ENCODE results near the gene TBX1. TPM values are rescaled to one million over a fixed set of nuclear protein-coding genes. Genes with fewer than 3 reads are reported as not detected.
A peak's percentile ranks its signal among the peaks of the same experiment; 100 is the strongest.

TBX1 gene
- total and polyA plus RNA-seq, 2 of the 13 experiments (the other 11 are each of a cell fraction or from before 2014, with no cell fraction given), result not detected

- TF ChIP-seq PATZ1 (CRISPR knock-in tag; IDR thresholded peaks at IDR 0.05), result no peak
Measured at GRCh38 chr22:19800761-19801244, 40.2 kb downstream of the TBX1 start (continued).

- POLR2A ChIA-PET, result no interaction called here
- CTCF ChIA-PET (ENCODE audit: low intra/inter-chr PET ratio, low total read pairs), result interaction anchor here (1.7 to 2.1 kb wide), 2 partner anchors 71 to 109 kb away, joined by 7 to 12 read pairs; no protein-coding TSS in a partner anchor
- no peak overlapping the region for H2AFZ ChIP-seq (ENCODE audit: low read length)
- no peak for FAIRE-seq
- H3K9ac ChIP-seq (ENCODE audit: insufficient read depth, low read depth, low read length), result no peak overlapping the region
- BruUV-seq (replicated peaks), result no TSS peak
- no peaks in the 10 kb centered on the region for H3K79me2 ChIP-seq (ENCODE audit: insufficient read depth, low read length)
- H3K4me3 ChIP-seq (replicated peaks in 1 of 3; ENCODE audit: insufficient read depth in 1 of 3, low read depth in 2 of 3, low read length in 3 of 3), result no peak overlapping the region
- no peaks in the 10 kb centered on the region for H3K9me3 ChIP-seq (ENCODE audit: low read length)
- peak; percentile 12; the same call in 2 of the 3 replicates for ATAC-seq
- H3K4me1 ChIP-seq (ENCODE audit: insufficient read depth, low read length), result no peaks in the 10 kb centered on the region
- no peak overlapping the region for H3K4me2 ChIP-seq (ENCODE audit: low read depth, low read length)
- no peaks in the 10 kb centered on the region for H3K27me3 ChIP-seq (ENCODE audit: control insufficient read depth in 1 of 2, insufficient read depth in 2 of 2, low read length in 2 of 2)
- intact Hi-C loops (cut with micrococcal nuclease; ENCODE audit: unreplicated experiment) (loop anchor here (2.0 kb wide), 1 partner anchor 71 kb away; no protein-coding TSS in a partner anchor), in situ Hi-C loops (cut with HindIII; ENCODE audit: extremely low pct_ligation_motif_present, low pct_unique_long_range_greater_than_20kb) (no loop called here)
- no peaks in the 10 kb centered on the region for H4K20me1 ChIP-seq (ENCODE audit: insufficient read depth, low read length)
- 0 out of 2 replicates have a peak, but pooled peaks have one; percentile 2 for TF ChIP-seq CHCHD3 (CRISPR knock-in tag; IDR thresholded peaks at IDR 0.05)
- TF ChIP-seq ZNF83 (CRISPR knock-in tag; IDR thresholded peaks at IDR 0.05; ENCODE audit: borderline replicate concordance), result no peak
- no peak overlapping the region for H3K27ac ChIP-seq (ENCODE audit: extremely low read length, insufficient read depth, low read length)
- H3K36me3 ChIP-seq (replicated peaks in 1 of 2; ENCODE audit: control insufficient read depth in 1 of 2, insufficient read depth in 2 of 2, low read length in 2 of 2), result no peaks in the 10 kb centered on the region
- no peak for DNase-seq (ENCODE audit: low spot score)
- 83% methylated on average over 16 of the region's 18 CpGs for WGBS (ENCODE audit: low lambda C conversion rate)
Measured at GRCh38 chr22:19801340-19802000, 40.9 kb downstream of the TBX1 start.
